Measurements from ENCODE around the gene MAB21L2.
"Not testable (repeated sequence)": the region's sequence is repeated elsewhere in the genome, so short reads cannot be mapped to it uniquely, and the experiment has no call there.

The MAB21L2 gene

GRCh38 chr4:150582146-150582872 is at the start of gene MAB21L2:
Gene MAB21L2, plus strand, starts transcription at chr4:150582151. Its CDS starts 879 bp downstream, at chr4:150583030.
- DNase-seq (ENCODE audit: low read depth in 2 of 2), result no peak

- DNase-seq (ENCODE audit: low read depth in 2 of 2), result no peak
These were observed 48.3 kb upstream of the MAB21L2 start for GRCh38 chr4:150533673-150534072.

- DNase-seq (ENCODE audit: low read depth in 2 of 2), result no peak
These were observed 47.1 kb upstream of the MAB21L2 start for GRCh38 chr4:150534818-150535217.

DNA sequence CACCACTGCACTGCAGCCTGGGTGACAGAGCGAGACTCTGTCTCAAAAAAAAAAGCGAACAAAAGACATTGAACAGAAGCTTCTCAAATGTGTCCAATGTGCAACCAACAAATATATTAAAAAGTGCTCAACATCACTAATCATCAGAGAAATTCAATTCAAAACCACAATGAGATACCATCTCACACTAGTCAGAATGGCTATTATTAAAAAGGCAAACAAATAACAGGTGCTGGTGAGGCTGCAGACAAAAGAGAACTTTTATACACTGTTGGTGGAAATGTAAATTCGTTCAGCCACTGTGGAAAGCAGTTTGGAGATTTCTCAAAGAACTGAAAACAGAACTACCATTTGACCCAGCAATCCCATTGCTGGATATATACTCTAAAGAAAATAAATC is 44.0 kb upstream of the MAB21L2 start:
- DNase-seq (ENCODE audit: low read depth in 2 of 2), result not testable (repeated sequence)

- no peak for DNase-seq (ENCODE audit: low read depth in 2 of 2)
These were observed 41.4 kb upstream of the MAB21L2 start for GRCh38 chr4:150540536-150540935.

DNA sequence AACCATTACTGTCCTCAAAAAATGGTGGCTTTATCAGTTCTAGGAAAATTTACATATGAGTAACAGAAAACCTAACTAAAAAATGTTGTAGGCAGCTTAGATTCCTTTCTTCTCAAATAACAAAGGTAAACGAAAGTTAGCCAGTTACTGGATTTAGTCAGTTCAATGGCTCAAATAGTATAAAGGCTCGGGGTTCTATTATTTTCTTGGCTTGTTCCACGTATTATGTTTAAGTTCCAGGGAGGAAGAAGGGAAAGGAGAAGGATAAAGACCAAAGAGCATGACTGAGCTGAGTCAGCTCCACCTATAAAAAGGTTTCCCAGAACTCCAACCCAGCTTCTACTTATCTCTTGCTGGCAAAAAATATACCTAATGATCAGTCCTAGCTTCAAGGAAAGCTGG is 41.0 kb upstream of the MAB21L2 start:
- no peak for DNase-seq (ENCODE audit: low read depth in 2 of 2)

GRCh38 chr4:150541681-150542080 is 40.3 kb upstream of the MAB21L2 start:
- no peak for DNase-seq (ENCODE audit: low read depth in 2 of 2)

- no peak for DNase-seq (ENCODE audit: low read depth in 2 of 2)
These were observed 38.9 kb upstream of the MAB21L2 start for GRCh38 chr4:150543042-150543441.

- DNase-seq (ENCODE audit: low read depth in 2 of 2), result no peak
These were observed 35.7 kb upstream of the MAB21L2 start for GRCh38 chr4:150546286-150546685.

- DNase-seq (ENCODE audit: low read depth in 2 of 2), result no peak
These were observed 34.7 kb upstream of the MAB21L2 start for GRCh38 chr4:150547154-150547838.

DNA sequence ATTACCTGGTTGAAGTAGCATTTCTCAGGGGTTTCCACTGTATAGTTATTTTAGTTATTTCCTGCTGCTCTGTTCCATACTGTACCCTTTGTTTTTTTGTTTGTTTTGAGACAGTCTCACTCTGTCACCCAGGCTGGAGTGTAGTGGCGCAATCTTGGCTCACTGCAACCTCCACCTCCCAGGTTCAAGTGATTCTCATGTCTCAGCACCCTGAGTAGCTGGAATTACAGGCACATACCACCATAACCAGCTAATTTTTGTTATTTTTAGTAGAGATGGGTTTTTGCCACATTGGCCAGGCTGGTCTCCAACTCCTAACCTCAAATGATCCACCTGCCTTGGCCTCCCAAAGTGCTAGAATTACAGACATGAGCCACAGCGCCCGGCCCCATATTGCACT is 24.1 kb upstream of the MAB21L2 start:
- DNase-seq (ENCODE audit: low read depth in 2 of 2), result not testable (repeated sequence)

- no peak for DNase-seq (ENCODE audit: low read depth in 2 of 2)
These were observed 20.7 kb upstream of the MAB21L2 start for GRCh38 chr4:150561143-150561737.

DNA sequence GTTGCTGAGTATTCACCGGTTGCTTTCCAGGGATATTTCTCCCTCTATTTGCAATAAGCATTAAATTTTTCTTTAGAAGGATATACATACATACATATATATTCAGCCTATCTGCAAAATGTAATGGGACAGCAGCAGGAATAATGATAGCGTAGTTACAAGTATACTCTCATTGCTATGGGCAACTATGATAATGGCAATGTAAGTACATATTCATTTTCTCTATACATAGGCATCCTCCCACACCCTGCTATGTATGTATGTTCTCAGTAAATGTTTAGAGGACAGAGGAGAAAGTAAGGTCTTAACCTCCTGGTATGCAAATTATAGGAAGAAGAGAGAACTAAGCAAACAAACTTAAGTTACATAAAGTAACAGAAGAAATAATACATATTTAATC is 19.7 kb upstream of the MAB21L2 start:
- DNase-seq (ENCODE audit: low read depth in 2 of 2), result no peak

GRCh38 chr4:150562751-150563150 is 19.2 kb upstream of the MAB21L2 start:
- DNase-seq (ENCODE audit: low read depth in 2 of 2), result no peak

DNA sequence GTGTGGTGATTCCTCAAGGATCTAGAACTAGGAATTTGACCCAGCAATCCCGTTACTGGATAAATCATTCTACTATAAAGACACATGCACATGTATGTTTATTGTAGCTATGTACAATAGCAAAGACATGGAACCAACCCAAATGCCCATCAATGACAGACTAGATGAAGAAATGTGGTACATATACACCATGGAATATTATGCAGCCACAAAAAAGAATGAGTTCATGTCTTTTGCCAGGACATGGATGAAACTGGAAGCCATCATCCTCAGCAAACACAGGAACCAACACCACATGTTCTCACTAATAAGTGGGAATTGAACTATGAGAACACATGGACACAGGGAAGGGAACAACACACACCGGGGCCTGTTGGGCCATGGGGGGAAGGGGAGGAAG is 17.0 kb upstream of the MAB21L2 start:
- not testable (repeated sequence) for DNase-seq (ENCODE audit: low read depth in 2 of 2)

DNA sequence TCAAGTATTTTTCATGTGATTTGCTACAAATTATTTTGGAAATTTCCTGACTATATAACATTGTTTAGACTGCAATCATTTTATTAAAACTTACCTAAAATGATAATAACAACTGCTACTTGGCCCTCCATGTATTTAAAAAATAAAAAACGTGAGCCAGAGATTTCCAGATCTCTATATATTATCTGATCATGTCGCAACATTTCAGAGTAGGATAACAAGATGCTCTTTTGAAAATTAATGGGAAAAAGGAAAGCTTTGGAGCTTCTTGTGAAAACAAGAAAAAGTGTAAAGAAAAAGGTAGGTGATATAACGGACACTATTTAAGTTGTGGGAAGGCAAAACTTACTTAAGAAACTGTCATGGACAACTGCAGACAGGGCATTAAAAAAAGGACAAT is 14.9 kb upstream of the MAB21L2 start:
- no peak for DNase-seq (ENCODE audit: low read depth in 2 of 2)

DNA sequence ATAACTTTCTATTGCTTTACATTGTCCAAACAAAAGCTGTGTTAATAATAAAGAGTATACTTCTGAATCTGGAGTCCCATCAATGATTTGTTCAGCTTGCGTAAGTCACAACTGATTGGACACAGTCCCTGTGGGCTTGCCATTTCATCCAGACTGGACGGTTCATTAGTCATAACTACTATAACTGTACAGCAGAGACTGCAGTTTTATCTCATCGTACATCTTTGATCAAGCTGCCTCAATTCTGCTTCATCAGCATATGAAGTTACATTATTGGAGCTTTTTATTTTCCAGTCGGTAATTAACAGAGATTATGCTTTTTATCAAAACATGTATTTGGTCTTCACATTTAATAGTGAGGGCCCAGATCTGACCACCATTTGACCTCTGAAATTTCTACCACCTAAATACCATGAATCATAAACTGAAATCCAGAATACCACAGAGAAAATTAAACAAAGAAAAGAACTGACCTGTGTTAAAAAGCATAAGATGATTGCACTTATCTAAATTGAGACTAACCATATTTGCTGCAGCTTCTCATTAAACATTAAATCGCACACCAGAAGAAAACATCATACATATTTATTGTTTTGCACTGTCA is 12.5 kb upstream of the MAB21L2 start:
- DNase-seq (ENCODE audit: low read depth in 2 of 2), result no peak

DNA sequence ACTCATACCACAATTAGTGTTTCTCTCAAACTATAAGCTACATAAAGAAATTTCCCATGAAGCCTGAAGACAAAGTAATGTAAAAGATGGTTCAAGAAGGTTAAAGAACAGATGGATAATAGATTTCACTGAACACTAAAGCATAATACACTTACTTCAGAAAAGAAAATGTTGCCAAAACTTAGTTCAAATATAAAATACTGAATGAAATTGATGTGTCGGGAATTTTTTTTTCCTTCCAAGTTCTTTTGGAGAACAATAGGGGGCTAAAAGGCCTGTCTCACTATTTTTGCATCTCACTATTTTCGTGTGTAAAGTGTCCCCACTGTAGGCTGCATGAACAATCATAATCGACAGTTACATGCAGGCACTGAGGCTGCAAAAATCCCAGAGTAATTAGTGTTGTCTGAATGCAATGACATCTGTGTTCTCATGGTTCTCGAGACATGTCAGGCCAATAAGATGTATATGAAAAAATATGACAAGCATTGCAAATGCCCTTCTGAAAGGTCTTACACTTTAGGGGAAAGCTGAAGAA is 11.9 kb upstream of the MAB21L2 start:
- DNase-seq (ENCODE audit: low read depth in 2 of 2), result no peak

DNA sequence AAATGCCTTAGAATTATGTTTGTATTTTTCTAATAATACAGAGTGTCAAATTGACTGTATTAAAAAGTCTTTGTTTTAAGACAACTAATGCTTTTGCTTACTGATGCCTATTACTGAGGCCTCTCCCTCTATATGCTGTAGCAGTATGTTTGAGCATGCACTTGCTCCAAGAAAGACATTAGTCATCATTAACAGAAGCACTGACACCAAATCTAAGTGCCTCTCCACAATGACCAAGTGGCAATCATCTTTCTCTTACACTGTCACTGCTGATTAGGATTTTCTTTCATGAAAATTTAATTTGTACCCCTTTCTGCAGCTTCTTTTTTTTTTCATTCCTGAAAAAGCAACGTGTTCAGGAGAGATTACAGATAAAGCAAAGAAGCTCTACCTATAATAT is 11.1 kb upstream of the MAB21L2 start:
- no peak for DNase-seq (ENCODE audit: low read depth in 2 of 2)

DNA sequence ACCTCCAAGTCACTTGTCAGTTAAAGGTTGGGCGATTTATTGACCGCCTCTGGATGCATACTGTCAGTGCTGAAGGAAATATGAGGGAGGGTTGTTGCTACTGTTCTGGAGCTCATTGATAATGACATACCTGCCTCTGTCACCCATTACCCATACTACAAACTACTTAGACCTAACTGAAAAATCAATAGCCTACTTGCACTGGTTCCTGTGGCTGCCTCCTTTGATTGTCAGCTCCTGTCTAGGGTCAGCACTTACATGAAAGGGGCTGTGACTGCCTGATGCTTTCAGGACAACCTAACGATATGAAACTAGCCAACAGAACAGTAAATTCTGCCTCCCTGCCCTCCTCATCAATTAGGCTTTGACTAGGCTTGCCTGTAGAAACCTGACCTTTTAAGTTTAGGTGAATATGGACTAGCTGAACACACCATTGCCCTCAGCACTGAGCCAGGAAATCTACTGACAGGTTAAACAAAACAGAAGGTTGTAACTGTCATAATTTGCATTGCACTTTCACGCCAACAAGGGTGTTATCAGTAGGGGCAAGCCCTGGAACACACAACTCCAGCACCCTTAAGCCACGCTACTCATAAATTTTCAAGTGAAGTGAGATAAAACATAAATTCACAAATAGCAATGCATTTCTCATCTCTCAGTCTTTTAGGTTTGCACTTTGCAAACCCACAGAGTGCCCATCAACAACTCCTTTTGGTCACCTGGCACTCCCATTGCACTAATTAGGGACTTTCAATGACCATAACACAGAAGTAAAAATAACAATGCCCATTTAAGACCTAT is 9.0 kb upstream of the MAB21L2 start:
- no peak for DNase-seq (ENCODE audit: low read depth in 2 of 2)

- no peak for DNase-seq (ENCODE audit: low read depth in 2 of 2)
These were observed 8.4 kb upstream of the MAB21L2 start for GRCh38 chr4:150573534-150573933.

GRCh38 chr4:150574678-150575077 is 7.3 kb upstream of the MAB21L2 start:
- no peak for DNase-seq (ENCODE audit: low read depth in 2 of 2)
